Measurements from ENCODE around the gene NACA2.
A peak's percentile ranks its signal among the peaks of the same experiment; 100 is the strongest.
"Not testable (repeated sequence)": the region's sequence is repeated elsewhere in the genome, so short reads cannot be mapped to it uniquely, and the experiment has no call there.

Gene NACA2

GRCh38 chr17:61575352-61575975 lies 15.6 kb downstream of the NACA2 start:
- DNase-seq, result no peak

GRCh38 chr17:61574542-61575351 lies 16.3 kb downstream of the NACA2 start:
- DNase-seq, result no peak

GRCh38 chr17:61572547-61572946 lies 18.5 kb downstream of the NACA2 start:
- not testable (repeated sequence) for DNase-seq

- DNase-seq, result no peak
Observed at GRCh38 chr17:61571624-61572023, 19.4 kb downstream of the NACA2 start.

GRCh38 chr17:61570118-61570517 lies 20.9 kb downstream of the NACA2 start:
- peak in 1 of 3 donors; percentile 23 for DNase-seq

GRCh38 chr17:61569525-61569924 lies 21.5 kb downstream of the NACA2 start:
- not testable (repeated sequence) for DNase-seq

GRCh38 chr17:61568219-61569072 lies 22.6 kb downstream of the NACA2 start:
- no peak for DNase-seq

- DNase-seq, result no peak
Observed at GRCh38 chr17:61567045-61567802, 23.8 kb downstream of the NACA2 start.

- DNase-seq, result not testable (repeated sequence)
Observed at GRCh38 chr17:61566448-61566847, 24.6 kb downstream of the NACA2 start.

GRCh38 chr17:61565850-61566249 lies 25.2 kb downstream of the NACA2 start:
- DNase-seq, result not testable (repeated sequence)

- no peak for DNase-seq
Observed at GRCh38 chr17:61565213-61565612, 25.8 kb downstream of the NACA2 start.

- no peak for DNase-seq
Observed at GRCh38 chr17:61562287-61562686, 28.7 kb downstream of the NACA2 start.

GRCh38 chr17:61561354-61561753 lies 29.7 kb downstream of the NACA2 start:
- DNase-seq, result no peak

- DNase-seq, result no peak
Observed at GRCh38 chr17:61560071-61560470, 30.9 kb downstream of the NACA2 start.

- DNase-seq, result no peak
Observed at GRCh38 chr17:61556224-61557188, 34.5 kb downstream of the NACA2 start.

GRCh38 chr17:61555127-61555566 lies 35.9 kb downstream of the NACA2 start:
- peak in 1 of 3 donors; percentile 1 for DNase-seq

GRCh38 chr17:61554209-61554608 lies 36.8 kb downstream of the NACA2 start:
- no peak for DNase-seq

- DNase-seq, result not testable (repeated sequence)
Observed at GRCh38 chr17:61552560-61552959, 38.5 kb downstream of the NACA2 start.

- peak; percentile 37 to 64 (median 61) for DNase-seq
Observed at GRCh38 chr17:61551255-61551742, 39.7 kb downstream of the NACA2 start.

GRCh38 chr17:61547113-61547512 lies 43.9 kb downstream of the NACA2 start:
- DNase-seq, result no peak

- no peak for DNase-seq
Observed at GRCh38 chr17:61545335-61545938, 45.6 kb downstream of the NACA2 start.

Data from suppressor macrophage treated with lipopolysaccharide for 1 hour (primary cell).